Naive thymus-derived CD4-positive, alpha-beta T cell (primary cell): Measurements from ENCODE around the gene NTRK2. TPM values are rescaled to one million over a fixed set of nuclear protein-coding genes. Genes with fewer than 3 reads are reported as not detected.
"Not testable (repeated sequence)": the region's sequence is repeated elsewhere in the genome, so short reads cannot be mapped to it uniquely, and the experiment has no call there.

ENCODE experiments used
- ATAC-seq: fragments of 150-1000 bp; cut with Tn5 transposase; 2 replicates; pipeline ENCODE4 v1.10.0; 2021; ENCODE audit warnings: mild to moderate bottlenecking, moderate library complexity
- CTCF ChIA-PET: fragments of 350-600 bp; sonication (Branson Sonifier 250); formaldehyde crosslinking; loops from one replicate; lab custom pipeline; 2021; ENCODE audit warnings: antibody characterized with exemption; lab: Charles Lee
- POLR2A ChIA-PET: fragments of 350-600 bp; sonication (Branson Sonifier 250); formaldehyde crosslinking; loops from one replicate; lab custom pipeline; 2021; ENCODE audit warnings: antibody characterized with exemption, inconsistent platforms; lab: Charles Lee
- DNase-seq, 9 donors: peaks; one replicate each; pipeline versions ENCODE4 v3.0.0 to v3.0.0-alpha.2; 2020 to 2022; ENCODE audit warnings: mixed read lengths in 1 of 9
- H3K27ac ChIP-seq: one replicate; pipeline ENCODE4 v1.7.0; 2013; ENCODE audit warnings: mild to moderate bottlenecking, low read depth, low read length, moderate library complexity
- H3K27me3 ChIP-seq, 2 donors: one replicate each; pipeline ENCODE4 v1.7.0; 2013; ENCODE audit warnings: low read length in 2 of 2, mild to moderate bottlenecking in 2 of 2, moderate library complexity in 2 of 2; ENCODE audit not compliant: control insufficient read depth in 2 of 2, insufficient read depth in 2 of 2
- H3K36me3 ChIP-seq, 3 experiments: 1 replicate in 2 of 3; 2 replicates in 1 of 3; pipeline ENCODE4 v1.7.0; 2013; ENCODE audit warnings: low read length in 3 of 3, mild to moderate bottlenecking in 3 of 3, moderate library complexity in 1 of 3; ENCODE audit not compliant: insufficient read depth in 3 of 3, control insufficient read depth in 2 of 3
- H3K4me1 ChIP-seq, 2 donors: one replicate each; pipeline ENCODE4 v1.7.0; 2013; ENCODE audit warnings: low read length in 2 of 2, mild to moderate bottlenecking in 2 of 2, moderate library complexity in 1 of 2; ENCODE audit not compliant: control insufficient read depth in 2 of 2, insufficient read depth in 2 of 2
- H3K4me3 ChIP-seq: 2 replicates; pipeline ENCODE4 v1.7.0; 2013; ENCODE audit warnings: mild to moderate bottlenecking, low read length
- H3K9me3 ChIP-seq, 3 experiments: 1 replicate in 2 of 3; 2 replicates in 1 of 3; pipeline ENCODE4 v1.7.0; 2013; ENCODE audit warnings: low read length in 3 of 3; ENCODE audit not compliant: control insufficient read depth in 2 of 3
- H3K27ac Mint-ChIP-seq, 9 donors: one replicate each; pipeline ENCODE4 v1.8.0; 2020 to 2022; ENCODE audit warnings: mixed read lengths in 9 of 9, mild to moderate bottlenecking in 8 of 9, moderate library complexity in 5 of 9, inconsistent platforms in 2 of 9
- H3K27me3 Mint-ChIP-seq, 5 donors: one replicate each; pipeline ENCODE4 v1.8.0; 2021 to 2022; ENCODE audit warnings: mixed read lengths in 5 of 5, mild to moderate bottlenecking in 1 of 5
- H3K36me3 Mint-ChIP-seq, 5 donors: one replicate each; pipeline ENCODE4 v1.8.0; 2020 to 2022; ENCODE audit warnings: mixed read lengths in 5 of 5, mild to moderate bottlenecking in 3 of 5, inconsistent platforms in 1 of 5
- H3K4me1 Mint-ChIP-seq, 7 donors: one replicate each; pipeline ENCODE4 v1.8.0; 2020 to 2022; ENCODE audit warnings: mixed read lengths in 7 of 7, mild to moderate bottlenecking in 3 of 7, inconsistent platforms in 1 of 7
- H3K4me3 Mint-ChIP-seq, 10 donors: one replicate each; pipeline ENCODE4 v1.8.0; 2020 to 2022; ENCODE audit warnings: mild to moderate bottlenecking in 10 of 10, mixed read lengths in 10 of 10, moderate library complexity in 6 of 10, inconsistent platforms in 2 of 10
- H3K9me3 Mint-ChIP-seq, 11 donors: one replicate each; pipeline ENCODE4 v1.8.0; 2020 to 2022; ENCODE audit warnings: mixed read lengths in 11 of 11, mild to moderate bottlenecking in 4 of 11, inconsistent platforms in 1 of 11, moderate library complexity in 1 of 11
- intact Hi-C, 2 donors: fragments of 100-400 bp; cut with micrococcal nuclease; formaldehyde crosslinking; loops; one replicate each; pipeline ENCODE4 v1.15.1; 2023
- polyA plus RNA-seq, 2 donors: library from polyadenylated mRNA; unstranded; fragments of 300-500 nt; fragmentation: Illumina TruSeq; gene quantifications; one replicate each; pipeline ENCODE4 v1.2.3, GENCODE V29; 2021
- total RNA-seq, 6 experiments: library from RNA in 5 of 6; stranded (reverse) in 5 of 6; gene quantifications; 1 replicate in 5 of 6; 2 replicates in 1 of 6; pipeline ENCODE4 v1.2.3 and lab custom pipeline; 2021 to 2026

The NTRK2 gene
- total and polyA plus RNA-seq, 7 experiments from 2014 or later = 0.07 to 1.2 TPM; not detected in 5

- Mint-ChIP-seq H3K36me3 (no peaks in the 10 kb centered on the region), H3K27me3 (peaks cover 0 to 6% (median 0%) of the 10 kb centered on the region in 5 donors), H3K4me1 (no peaks in the 10 kb centered on the region), H3K27ac (no peak overlapping the region), H3K9me3 (peaks cover 0 to 1% (median 0%) of the 10 kb centered on the region in 11 donors), H3K4me3 (no peak overlapping the region)
- Histone ChIP-seq H3K27ac (no peak overlapping the region), H3K4me1 (no peaks in the 10 kb centered on the region), H3K36me3 (no peaks in the 10 kb centered on the region), H3K9me3 (no peaks in the 10 kb centered on the region), H3K27me3 (no peaks in the 10 kb centered on the region), H3K4me3 (no peak overlapping the region)
- ChIA-PET POLR2A (no interaction called here), CTCF (no interaction called here)
- no peak for DNase-seq
- intact Hi-C loops = no loop called here
- ATAC-seq = no peak
These were observed 224.0 kb downstream of the NTRK2 start for GRCh38 chr9:84893419-84894128.

- no peak overlapping the region for H3K27ac ChIP-seq
- H3K27me3 ChIP-seq = no peaks in the 10 kb centered on the region
- no peaks in the 10 kb centered on the region for H3K4me1 ChIP-seq
- no peaks in the 10 kb centered on the region for H3K9me3 ChIP-seq
- H3K27ac Mint-ChIP-seq = no peak overlapping the region
- H3K4me3 ChIP-seq = no peak overlapping the region
- H3K4me3 Mint-ChIP-seq = no peak overlapping the region
- H3K4me1 Mint-ChIP-seq = no peaks in the 10 kb centered on the region
- ChIA-PET CTCF (no interaction called here), POLR2A (interaction anchor here (0.5 kb wide), 1 partner anchor 210 kb away, joined by 4 read pairs; no protein-coding TSS in a partner anchor)
- DNase-seq = no peak
- intact Hi-C loops = no loop called here
- no peak for ATAC-seq
- no peaks in the 10 kb centered on the region for H3K36me3 ChIP-seq
- H3K36me3 Mint-ChIP-seq = no peaks in the 10 kb centered on the region
- peaks cover 0 to 11% (median 0%) of the 10 kb centered on the region in 5 donors for H3K27me3 Mint-ChIP-seq
- peaks cover 0 to 1% (median 0%) of the 10 kb centered on the region in 11 donors for H3K9me3 Mint-ChIP-seq
These were observed 225.3 kb downstream of the NTRK2 start for GRCh38 chr9:84894859-84895258.

- H3K9me3 Mint-ChIP-seq = peaks cover 0 to 4% (median 0%) of the 10 kb centered on the region in 11 donors
- POLR2A ChIA-PET = no interaction called here
- ATAC-seq = no peak
These were observed 228.0 kb downstream of the NTRK2 start for GRCh38 chr9:84897362-84898094.

GRCh38 chr9:84898188-84898587 lies 228.7 kb downstream of the NTRK2 start:
- no peaks in the 10 kb centered on the region for H3K36me3 Mint-ChIP-seq
- Histone ChIP-seq H3K4me1 (no peaks in the 10 kb centered on the region), H3K9me3 (no peaks in the 10 kb centered on the region), H3K27ac (no peak overlapping the region), H3K4me3 (no peak overlapping the region), H3K36me3 (no peaks in the 10 kb centered on the region), H3K27me3 (no peaks in the 10 kb centered on the region)
- H3K27ac Mint-ChIP-seq = no peak overlapping the region
- ATAC-seq (no peak), DNase-seq (no peak)
- H3K9me3 Mint-ChIP-seq = peaks cover 0 to 4% (median 0%) of the 10 kb centered on the region in 11 donors
- ChIA-PET CTCF (no interaction called here), POLR2A (no interaction called here)
- no peaks in the 10 kb centered on the region for H3K4me1 Mint-ChIP-seq
- intact Hi-C loops = no loop called here
- peaks cover 0 to 8% (median 0%) of the 10 kb centered on the region in 5 donors for H3K27me3 Mint-ChIP-seq
- H3K4me3 Mint-ChIP-seq = no peak overlapping the region

More at GRCh38 chr9:84897362-84898094, 228.0 kb downstream of the NTRK2 start:
- no peak overlapping the region for H3K4me3 ChIP-seq
- Mint-ChIP-seq H3K36me3 (no peaks in the 10 kb centered on the region), H3K27ac (no peak overlapping the region), H3K4me3 (no peak overlapping the region), H3K4me1 (no peaks in the 10 kb centered on the region), H3K27me3 (peaks cover 0 to 11% (median 0%) of the 10 kb centered on the region in 5 donors)
- no peaks in the 10 kb centered on the region for H3K4me1 ChIP-seq
- CTCF ChIA-PET = no interaction called here
- H3K27ac ChIP-seq = no peak overlapping the region
- no peak for DNase-seq
- H3K9me3 ChIP-seq = no peaks in the 10 kb centered on the region
- H3K27me3 ChIP-seq = no peaks in the 10 kb centered on the region
- intact Hi-C loops = no loop called here
- no peaks in the 10 kb centered on the region for H3K36me3 ChIP-seq

GRCh38 chr9:84898618-84899017 lies 229.1 kb downstream of the NTRK2 start:
- intact Hi-C loops, DNase-seq, H3K27ac Mint-ChIP-seq, H3K27me3 ChIP-seq, H3K27ac ChIP-seq, H3K4me1 ChIP-seq, H3K4me3 ChIP-seq, H3K36me3 Mint-ChIP-seq, ATAC-seq, CTCF ChIA-PET, H3K9me3 ChIP-seq, H3K36me3 ChIP-seq, H3K9me3 Mint-ChIP-seq, H3K4me3 Mint-ChIP-seq, POLR2A ChIA-PET, H3K27me3 Mint-ChIP-seq, H3K4me1 Mint-ChIP-seq: not testable (repeated sequence)

GRCh38 chr9:84899326-84899725 lies 229.8 kb downstream of the NTRK2 start:
- Histone ChIP-seq H3K4me3 (no peak overlapping the region), H3K4me1 (no peaks in the 10 kb centered on the region), H3K9me3 (no peaks in the 10 kb centered on the region), H3K27ac (no peak overlapping the region), H3K27me3 (no peaks in the 10 kb centered on the region), H3K36me3 (no peaks in the 10 kb centered on the region)
- POLR2A ChIA-PET = no interaction called here
- Mint-ChIP-seq H3K36me3 (no peaks in the 10 kb centered on the region), H3K9me3 (peaks cover 0 to 4% (median 0%) of the 10 kb centered on the region in 11 donors), H3K27ac (no peak overlapping the region), H3K27me3 (peaks cover 0 to 8% (median 1%) of the 10 kb centered on the region in 5 donors), H3K4me1 (no peaks in the 10 kb centered on the region), H3K4me3 (no peak overlapping the region)
- intact Hi-C loops = no loop called here
- CTCF ChIA-PET = no interaction called here
- DNase-seq (no peak), ATAC-seq (no peak)
